ENCODE measurements around the gene RCL1.
"Not testable (repeated sequence)": the region's sequence is repeated elsewhere in the genome, so short reads cannot be mapped to it uniquely, and the experiment has no call there.

The RCL1 gene

DNA sequence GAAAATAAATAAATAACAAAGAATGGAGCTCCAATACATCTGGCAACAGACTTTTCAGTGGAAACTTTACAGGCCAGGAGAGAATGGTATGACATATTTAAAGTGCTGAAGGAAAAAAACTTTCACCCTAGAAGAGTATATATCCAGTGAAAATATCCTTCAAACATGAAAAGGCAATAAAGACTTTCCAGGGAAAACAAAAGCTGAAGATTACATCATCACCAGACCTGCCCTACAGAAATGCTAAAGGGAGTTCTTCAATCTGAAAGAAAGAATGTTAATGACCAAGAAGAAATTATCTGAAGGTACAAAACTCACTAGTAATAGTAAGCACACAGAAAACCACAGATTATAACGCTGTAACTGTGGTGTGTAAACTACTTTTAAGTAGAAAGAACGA, 8.3 kb upstream of the RCL1 start:
- DNase-seq: no peak

DNA sequence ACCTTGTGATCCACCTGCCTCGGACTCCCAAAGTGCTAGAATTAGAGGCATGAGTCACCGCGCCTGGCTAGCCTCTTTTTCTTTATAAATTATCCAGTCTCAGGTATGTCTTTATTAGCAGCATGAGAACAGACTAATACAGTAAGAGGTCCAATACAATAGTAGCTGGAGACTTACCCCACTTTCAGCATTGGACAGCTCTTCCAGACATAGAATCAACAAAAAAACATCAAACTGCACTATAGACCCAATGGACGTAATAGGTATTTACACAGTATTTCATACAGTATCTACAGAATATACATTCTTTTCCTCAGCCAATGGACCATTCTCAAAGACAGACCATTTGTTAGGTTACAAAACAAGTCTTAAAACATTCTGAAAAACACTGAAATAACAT, 6.1 kb upstream of the RCL1 start:
- DNase-seq: no peak

DNA sequence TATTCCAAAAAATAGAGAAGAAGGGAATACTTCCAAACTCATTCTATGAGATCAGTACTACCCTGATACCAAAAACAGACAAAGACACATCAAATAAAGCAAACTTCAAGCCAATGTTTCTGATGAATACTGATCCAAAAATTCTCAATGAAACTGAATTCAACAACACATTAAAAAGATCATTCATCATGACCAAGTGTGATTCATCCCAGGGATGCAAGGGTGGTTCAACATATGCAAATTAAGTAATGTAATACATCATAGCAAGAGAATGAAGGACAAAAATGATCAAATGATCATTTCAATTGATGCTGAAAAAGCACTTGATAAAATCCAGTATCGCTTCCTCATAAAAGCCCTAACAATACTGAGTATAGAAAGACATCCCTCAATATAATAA, 4.9 kb upstream of the RCL1 start:
- DNase-seq: no peak

DNA sequence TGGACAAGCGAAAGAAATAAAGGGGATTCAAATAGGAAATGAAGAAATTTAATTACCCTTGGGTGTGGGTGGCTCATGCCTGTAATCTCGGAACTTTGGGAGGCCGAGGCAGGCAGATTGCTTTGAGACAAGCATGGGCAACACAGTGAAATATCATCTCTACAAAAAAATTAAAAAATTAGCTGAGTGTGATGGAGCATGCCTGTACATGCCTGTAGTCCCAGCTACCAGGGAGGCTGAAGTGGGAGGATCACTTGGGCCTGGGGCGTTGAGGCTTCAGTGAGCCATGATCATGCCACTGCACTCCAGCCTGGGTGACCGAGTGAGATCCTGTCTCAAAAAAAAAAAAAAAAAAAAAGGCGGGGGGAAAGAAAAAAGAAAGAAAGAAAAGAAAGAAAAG, 4.0 kb upstream of the RCL1 start:
- DNase-seq: no peak

DNA sequence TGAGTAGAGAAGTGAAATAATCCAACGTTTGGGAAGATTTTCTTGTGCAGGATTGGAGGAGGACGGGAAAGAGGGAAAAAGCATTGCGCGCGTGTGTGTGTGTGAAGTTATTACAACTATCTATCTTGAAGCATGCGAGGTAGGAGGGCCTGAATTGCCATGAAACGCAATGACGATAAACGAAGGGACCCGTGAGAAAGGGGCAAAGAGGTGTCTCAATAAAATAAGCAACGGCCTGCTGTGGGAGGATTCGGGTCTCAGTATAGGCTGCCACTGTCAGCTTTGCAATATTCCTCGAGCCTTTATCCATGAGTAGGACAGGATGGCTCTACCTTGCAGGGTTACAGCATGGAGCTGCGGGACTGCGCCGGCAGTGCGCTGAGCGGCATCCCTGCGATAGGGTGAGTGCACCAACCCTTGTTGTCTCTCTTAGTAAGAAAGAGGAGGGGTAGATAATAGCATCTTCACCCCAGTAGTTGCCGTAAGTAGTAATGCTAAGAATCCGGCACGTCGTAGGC, 631 bp upstream of the RCL1 start:
- no peak for DNase-seq

DNA sequence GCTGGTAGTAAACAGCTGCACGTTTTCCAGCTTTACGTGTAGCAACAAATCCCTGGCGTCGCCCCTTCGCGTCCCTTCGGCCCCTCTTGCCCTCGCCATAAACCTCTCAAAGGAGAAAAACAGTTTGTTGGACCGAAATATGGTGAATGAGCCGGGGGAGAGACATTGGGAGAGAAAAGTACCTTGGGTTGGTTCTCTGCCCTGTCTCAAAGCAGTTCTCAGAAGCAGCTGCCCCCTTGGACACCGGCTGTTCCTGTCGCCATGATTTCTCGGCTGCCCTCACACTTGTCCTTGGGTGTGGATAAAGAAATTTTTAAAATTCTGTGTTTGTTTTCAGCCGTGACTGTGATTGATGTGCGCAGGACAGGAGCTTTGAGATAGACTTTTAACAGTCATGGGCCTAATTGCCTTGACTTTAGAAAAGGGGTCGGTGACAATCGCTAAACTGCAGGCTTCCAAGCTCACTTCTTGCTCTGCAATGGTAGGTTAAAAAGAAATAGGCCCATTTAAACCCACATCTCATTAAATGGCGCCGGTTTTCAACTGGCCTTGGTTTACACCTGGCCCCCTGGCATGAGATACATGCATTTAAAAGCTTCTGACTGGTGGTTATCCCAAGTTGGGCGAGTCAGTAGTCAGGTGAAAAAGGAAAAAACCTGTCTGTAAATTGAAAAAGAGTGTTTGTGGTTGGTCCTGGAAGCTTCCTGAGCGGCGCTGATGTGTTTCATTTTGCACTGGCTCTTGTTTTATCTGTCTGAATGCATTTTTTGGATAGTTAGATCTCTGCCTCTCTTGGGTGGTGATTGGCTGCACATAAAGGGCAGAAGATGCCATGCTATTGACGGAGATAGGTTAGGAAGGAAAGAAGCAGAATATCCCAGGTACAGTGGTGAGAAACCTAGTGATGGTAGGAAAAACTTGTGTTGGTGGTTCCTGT, 983 bp downstream of the RCL1 start:
- peak; percentile 12 for DNase-seq

DNA sequence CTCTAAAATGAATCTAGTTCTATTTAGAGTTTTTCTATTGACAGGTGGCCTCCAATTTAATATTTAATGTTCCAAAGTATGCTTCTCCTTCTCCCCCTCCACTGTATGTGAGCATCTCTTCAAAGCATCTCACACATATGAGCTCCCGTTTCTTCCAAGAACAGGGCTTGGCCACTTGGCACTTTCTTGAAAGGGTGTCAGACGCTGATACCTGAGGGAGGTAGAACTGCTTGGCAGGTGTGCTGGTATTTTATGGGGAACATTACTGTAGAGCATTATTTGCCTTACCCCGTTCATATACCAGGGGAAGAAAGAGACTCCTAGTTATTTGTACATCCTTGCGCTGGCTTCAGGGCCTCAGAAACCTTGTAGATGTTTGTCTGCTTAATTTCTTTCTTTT, 1.9 kb downstream of the RCL1 start:
- no peak for DNase-seq

DNA sequence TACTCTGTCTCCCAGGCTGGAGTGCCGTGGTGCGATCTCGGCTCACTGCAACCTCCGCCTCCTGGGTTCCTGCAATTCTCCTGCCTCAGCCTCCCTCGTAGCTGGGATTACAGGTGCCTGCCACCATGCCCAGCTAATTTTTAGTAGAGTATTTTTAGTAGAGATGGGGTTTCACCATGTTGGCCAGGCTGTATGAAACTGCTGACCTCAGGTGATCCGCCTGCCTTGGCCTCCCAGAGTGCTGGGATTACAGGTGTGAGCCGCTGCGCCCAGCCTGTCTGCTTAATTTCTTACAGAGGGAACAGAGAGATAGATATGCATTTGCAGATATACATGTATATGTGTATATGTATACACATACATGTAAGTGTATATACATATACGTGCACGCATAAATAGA, 2.4 kb downstream of the RCL1 start:
- DNase-seq: not testable (repeated sequence)

DNA sequence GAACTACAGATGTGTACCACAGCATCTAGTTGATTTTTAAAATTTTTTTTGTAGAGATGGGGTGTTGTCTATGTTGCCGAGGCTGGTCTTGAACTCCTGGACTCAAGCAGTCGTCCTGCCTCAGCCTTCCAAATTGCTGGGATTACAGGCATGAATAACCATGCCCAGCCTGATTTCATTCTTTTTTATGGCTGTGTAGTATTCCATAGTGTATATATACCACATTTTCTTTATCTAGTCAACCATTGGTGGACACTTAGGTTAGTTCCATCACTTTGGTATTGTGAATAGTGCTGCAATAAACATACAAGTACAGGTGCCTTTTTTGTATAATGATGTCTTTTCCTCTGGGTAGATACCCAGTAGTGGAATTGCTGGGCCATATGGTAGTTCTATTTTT, 3.8 kb downstream of the RCL1 start:
- no peak for DNase-seq

DNA sequence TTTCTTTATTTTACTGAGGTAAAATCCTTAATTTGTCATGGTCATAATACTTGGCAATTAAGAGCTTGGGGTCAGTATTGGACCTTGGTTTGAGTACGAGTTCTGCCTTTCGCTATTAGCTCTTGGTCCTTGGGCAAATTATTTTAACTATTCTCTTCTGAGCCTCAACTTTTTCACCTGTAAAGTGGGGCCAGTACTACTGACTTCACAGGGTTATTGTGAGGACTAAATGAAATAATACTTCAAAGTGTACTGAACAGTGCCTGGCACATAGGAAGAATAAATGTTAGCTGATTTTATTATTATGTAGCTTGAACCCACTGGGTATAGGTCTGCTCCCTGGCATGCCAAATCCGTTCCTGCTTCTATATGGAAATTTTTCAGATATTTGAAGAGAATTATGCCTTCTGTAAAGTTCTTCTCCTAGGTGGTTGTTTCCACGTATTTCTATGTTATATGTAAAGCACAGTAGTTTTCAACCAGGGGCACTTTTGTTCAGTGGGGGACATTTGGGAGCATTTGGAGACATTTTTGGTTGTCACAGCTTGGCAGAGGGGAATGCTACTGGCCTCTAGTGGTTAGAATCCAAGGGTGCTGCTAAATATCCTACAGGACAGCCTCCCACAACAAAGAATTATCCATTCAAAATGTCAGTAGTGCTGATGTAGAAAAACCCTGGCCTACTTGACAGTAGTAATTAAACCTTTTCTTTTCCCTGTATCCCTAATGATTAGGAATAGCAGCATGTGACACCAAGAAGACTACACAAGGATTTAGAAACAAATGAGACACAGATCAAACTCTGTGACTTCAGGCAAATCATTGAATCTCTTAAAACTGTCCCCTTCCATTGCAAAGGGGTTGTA, 4.5 kb downstream of the RCL1 start:
- DNase-seq: no peak

DNA sequence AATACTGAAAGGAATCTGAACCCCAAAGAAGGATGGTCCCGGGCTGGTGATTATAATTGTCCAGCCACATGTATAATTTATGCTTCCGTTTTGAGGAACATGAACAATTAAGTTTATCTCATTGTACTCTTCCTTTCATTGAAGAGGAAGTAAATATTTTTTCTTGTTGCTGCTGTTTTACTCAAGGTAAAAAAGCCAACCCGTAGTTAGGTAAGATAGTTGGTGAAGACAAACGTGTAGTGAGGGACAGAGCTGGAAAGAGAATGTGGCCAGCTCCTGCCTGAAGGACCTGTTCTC, 5.1 kb downstream of the RCL1 start:
- no peak for DNase-seq

DNA sequence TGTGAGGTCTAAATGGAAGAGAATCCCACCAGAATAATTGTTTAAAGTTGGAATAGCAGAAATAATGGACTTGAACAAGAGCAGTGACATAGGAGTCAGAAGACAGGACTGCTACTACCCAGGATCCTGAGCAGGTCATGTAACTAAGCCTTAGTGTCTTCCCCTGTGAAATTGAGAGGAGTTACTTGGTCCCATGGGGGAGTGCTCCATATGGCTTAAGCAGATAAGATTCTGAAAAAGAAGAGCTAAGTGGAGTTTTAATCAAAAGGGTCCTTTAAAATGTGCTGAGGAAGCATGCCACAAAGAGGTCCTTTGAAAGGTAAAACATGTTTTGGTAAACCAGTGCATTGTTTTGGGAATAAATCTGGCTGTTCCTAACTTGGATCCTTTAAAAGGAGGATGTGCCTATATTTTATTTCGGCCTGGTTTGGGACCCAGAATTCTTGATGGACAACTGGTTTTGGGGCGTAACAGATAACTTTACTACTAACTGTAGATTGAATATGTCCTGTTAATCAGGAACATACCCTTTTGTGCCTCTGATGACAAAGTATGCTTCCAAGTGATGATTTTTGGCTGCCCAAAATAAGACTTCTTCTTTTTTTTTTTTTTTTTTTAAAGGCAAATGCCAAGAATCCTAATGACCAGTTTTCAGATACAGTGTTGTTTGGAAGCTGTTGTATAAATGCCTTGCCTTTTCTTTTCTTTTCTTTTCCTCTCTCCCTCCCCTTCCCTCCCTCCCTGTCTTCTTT, 5.7 kb downstream of the RCL1 start:
- no peak for DNase-seq

DNA sequence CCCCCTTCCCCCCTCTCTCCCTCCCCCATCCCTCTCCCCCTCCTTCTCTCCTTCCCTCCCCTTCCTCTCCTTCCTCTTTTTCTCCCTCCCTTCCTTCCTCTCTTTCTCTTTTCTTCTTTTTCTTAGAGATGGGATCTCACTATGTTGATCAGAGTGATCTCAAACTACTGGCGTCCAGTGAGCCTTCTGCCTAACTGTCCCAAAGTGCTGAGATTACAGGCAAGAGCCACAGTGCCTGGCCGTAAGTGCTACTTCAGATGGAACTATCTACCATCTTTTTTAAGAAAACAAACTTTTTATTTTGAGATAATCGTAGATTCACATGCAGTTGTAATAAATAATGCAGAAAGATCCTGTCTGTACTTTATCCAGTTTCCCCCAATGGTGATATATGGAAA, 6.3 kb downstream of the RCL1 start:
- no peak for DNase-seq

DNA sequence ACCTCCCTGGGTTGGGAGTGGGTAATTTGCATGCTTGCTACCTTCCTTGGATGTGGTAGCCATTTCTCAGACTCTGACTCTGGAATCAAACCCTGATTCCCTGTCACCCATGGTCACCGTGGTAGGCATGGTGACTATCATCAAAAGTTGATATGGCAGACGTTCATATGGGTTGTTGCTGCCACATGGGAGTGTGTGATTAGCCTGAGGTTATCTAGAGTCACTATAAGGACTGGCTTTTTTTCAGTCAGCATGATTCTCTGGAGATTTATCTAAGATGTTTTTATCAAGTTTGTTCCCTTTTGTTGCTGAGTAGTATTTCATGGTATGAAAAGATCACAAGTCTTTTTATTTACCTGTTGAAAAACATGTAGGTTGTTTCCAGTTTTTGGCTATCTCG, 7.0 kb downstream of the RCL1 start:
- no peak for DNase-seq

DNA sequence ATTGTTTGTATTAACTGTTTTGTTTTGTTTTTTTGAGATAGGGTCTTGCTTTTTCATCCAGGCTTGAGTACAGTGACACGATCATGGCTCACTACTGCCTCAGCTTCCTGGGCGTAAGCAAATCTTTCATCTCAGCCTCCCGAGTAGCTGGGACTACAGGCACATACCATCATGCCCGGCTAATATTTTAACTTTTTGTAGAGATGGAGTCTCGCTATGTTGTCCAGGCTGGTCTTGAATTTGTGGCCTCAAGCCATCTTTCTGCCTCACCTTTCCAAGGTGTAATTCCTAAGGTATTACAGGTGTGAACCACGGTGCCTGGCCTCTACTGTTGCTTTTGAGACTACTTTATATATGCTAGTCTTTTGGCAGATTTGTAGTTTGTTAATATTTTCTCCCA, 8.4 kb downstream of the RCL1 start:
- no peak for DNase-seq

DNA sequence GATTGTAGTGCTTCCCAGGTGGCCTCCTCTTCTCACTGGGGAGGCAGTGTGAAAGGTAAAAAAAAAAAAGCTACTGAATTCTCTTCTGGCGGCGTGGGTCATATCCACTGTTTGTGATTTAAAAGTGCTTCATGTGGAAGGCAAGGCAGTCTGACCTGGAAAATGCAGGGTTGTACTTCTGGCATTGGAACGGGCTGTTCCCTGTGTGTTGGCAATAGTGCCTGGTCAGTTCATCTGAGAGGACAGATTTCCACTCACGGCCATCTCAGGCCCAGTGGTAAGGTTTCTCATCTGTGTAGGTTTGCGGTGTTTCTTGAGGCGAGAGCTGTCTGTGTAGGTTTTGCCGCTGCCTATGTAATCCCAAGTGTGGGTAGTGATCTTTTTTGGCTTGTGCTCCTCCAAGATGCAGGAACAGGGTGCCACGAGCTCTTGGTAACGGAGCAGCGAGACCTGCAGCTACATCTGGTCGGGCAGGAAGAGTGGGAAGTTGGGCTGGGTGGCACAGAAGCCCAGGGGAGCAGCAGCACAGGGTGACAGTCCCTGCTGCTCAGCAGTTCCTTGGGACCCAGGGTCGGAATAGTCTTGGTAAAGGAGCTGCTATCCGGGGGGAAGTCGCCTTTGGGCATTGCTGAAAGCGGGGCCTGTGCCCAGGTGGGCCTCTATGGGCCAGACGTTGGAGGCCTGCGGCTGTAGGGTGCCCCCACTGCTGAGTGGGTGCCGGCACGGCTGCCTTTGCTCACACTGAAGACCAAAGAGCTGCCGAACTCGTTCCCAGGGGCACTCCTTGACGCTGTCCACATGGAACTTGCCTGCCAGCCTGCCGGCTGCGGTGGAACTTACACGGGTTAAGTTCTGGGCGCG, 11.2 kb downstream of the RCL1 start:
- no peak for DNase-seq

DNA sequence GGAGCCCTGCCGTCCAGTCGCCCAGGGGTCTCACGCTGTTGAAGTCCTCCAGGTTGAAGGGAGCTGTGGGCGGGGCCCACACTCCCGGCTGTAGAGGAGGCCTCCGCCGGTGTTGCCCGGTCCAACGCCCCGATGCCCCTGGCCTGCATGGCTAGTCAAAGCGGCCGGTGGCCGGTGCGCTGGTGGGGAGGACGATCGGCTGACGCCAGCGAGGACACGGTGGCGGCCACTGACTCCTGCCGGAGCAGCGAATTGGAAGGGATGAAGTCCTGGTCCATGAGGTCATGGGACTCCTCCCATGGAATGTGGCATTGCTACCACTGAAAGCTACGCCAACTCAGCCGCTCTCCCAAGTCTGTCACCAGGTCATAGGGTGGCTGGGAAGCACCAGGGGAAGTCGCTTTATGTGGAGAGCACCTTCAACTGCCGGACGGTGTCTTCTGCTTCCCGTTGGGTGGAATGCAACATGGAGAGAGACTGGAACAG, 11.8 kb downstream of the RCL1 start:
- no peak for DNase-seq

DNA sequence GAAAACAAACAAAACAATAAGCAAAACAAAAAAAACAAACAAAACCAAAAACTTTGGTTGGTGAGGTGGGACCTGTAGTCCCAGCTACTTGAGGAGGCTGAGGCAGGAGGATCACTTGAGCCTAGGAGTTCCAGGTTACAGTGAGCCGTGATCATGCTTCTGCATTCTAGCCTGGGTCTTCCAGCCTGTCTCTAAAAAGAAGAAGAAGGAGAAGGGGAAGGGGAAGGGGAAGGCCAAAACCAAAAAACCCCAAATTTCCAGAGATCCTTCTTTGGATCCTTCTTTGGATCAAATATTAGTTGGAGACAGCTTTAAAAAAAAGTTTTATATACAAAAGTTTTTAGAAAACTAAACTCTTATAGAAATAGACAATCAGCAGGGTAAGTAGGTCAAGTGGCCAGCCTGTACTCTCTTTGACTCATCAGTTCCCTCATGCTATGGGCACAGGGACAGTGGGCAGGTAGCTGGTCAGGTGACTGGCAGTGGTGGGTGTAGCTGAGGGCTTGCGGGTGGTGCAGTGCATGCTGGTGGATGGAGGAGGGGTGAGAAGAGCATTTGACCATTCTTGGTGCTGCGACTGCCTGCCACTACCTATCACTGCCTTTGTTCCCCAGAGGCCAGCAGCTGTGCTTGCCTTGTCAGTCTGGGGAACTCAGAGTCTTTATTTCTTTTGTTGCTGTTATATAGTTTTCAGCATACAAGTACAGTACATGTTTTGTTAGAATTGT, 12.6 kb downstream of the RCL1 start:
- no peak for DNase-seq

DNA sequence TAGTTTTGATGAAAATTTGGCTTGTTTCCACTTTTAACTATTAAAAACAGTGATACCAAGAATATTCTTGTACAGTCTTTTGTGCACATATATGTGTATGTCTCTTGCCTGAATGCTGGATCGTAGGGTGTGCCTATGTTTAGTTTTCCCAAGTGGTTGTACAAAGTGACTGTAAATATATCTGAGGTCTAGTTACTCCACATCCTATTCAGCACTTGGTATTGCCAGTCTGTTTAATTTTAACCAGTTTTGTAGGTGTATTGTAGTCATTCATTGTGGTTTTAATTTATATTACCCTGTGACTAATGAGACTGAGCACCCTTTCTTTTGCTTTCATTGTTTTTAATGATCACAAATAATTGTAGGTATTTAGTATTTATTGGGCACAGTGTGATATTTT, 17.8 kb downstream of the RCL1 start:
- DNase-seq: no peak

DNA sequence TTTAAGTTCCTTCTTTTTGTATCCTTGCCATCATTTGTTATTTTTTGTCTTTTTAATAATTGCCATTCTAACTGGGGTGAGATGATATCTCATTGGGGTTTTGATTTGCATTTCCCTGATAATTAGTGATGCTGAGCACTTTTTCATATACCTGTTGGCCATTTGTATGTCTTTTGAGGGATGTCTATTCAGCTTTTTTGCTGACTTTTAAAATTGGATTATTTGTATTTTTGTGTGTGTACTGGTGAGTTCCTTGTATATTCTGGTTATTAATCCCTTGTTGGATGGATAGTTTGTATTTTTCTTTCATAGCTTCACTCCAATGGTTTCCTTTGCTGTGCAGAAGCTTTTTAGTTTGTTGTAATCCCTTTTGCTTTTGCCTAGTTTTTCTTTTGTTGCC, 19.1 kb downstream of the RCL1 start:
- no peak for DNase-seq

DNA sequence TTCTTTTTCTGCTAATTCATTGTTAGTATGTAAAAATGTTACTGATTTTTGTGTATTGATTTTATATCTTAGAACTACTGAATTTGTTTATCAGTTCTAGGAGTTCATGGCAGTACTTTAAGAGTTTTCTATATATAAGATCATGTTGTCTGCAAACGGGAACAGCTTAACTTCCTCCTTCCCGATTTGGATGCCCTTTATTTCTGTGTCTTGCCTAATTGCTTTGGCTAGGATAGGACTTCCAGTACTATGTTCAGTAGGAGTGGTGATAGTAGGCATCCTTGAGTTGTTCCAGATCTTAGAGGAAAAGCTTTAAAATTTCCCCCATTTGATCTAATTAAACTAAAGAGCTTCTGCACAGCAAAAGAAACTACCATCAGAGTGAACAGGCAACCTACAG, 20.1 kb downstream of the RCL1 start:
- no peak for DNase-seq

All from CD4-positive, alpha-beta T cell treated with Interleukin-6 for 4 hours (primary cell).